Loucy (cell line): ENCODE data around the gene MICAL2.

ENCODE experiments used
- CTCF ChIP-seq: fragments of 200-600 bp; sonication (generic); conservative IDR thresholded peaks from 2 replicates; pipeline ENCODE4 v1.5.1; 2014; ENCODE audit warnings: mild to moderate bottlenecking, antibody characterized with exemption, low read length
- EZH2phosphoT487 ChIP-seq: fragments of 200-600 bp; IDR thresholded peaks from 2 replicates; pipeline ENCODE4 v1.6.1; 2018; ENCODE audit warnings: antibody characterized with exemption, mild to moderate bottlenecking, moderate library complexity, borderline replicate concordance

- TF ChIP-seq CTCF (no peak), EZH2phosphoT487 (no peak)
Observed at GRCh38 chr11:12260731-12261521, 150.5 kb downstream of the MICAL2 start.
